HEK293 (cell line): ENCODE results near the gene MECR.
A peak's percentile ranks its signal among the peaks of the same experiment; 100 is the strongest.

ENCODE experiments used
- CTCF ChIA-PET: fragments of 350-600 bp; formaldehyde crosslinking; extraction: SDS; loops from one replicate; lab custom pipeline; 2021; ENCODE audit warnings: antibody characterized with exemption; lab: Yijun Ruan, JAX
- POLR2A ChIA-PET: fragments of 300-600 bp; formaldehyde crosslinking; extraction: SDS; loops from one replicate; lab custom pipeline; 2020; ENCODE audit warnings: antibody characterized with exemption, inconsistent platforms; lab: Yijun Ruan, JAX
- H3K27ac ChIP-seq: fragments of 200-500 bp; sonication (Bioruptor generic); 2 replicates; pipeline ENCODE4 v1.5.1; 2014; ENCODE audit warnings: low read depth, low read length, control low read depth, inconsistent platforms; ENCODE audit errors: extremely low read depth
- H3K36me3 ChIP-seq, 2 experiments: fragments of 200-500 bp in 1 of 2; sonication (Bioruptor generic) in 1 of 2; 1 replicate in 1 of 2; 2 replicates in 1 of 2; pipeline ENCODE4 v1.5.1; 2014 to 2017; ENCODE audit warnings: inconsistent platforms in 2 of 2, low read length in 2 of 2; ENCODE audit not compliant: control insufficient read depth in 2 of 2, insufficient read depth in 1 of 2
- H3K4me1 ChIP-seq: fragments of 200-500 bp; sonication (Bioruptor generic); 2 replicates; pipeline ENCODE4 v1.5.1; 2014; ENCODE audit warnings: mild to moderate bottlenecking, low read length, inconsistent platforms; ENCODE audit not compliant: control insufficient read depth, insufficient read depth
- H3K4me3 ChIP-seq: 2 replicates; pipeline ENCODE4 v1.5.1; 2011; ENCODE audit warnings: low read depth, mild to moderate bottlenecking, control low read depth, low read length, moderate library complexity
- H3K9me3 ChIP-seq: fragments of 200-500 bp; sonication (Bioruptor generic); 2 replicates; pipeline ENCODE4 v1.5.1; 2014; ENCODE audit warnings: low read depth, low read length, inconsistent platforms; ENCODE audit not compliant: control insufficient read depth, insufficient read depth
- GFI1B ChIP-seq: fragments of 450-650 bp; formaldehyde crosslinking; IDR thresholded peaks from 2 replicates; pipeline ENCODE4 v1.5.1; 2016; ENCODE audit warnings: missing biosample characterization, missing genetic modification characterization
- PRDM6 ChIP-seq: fragments of 450-650 bp; formaldehyde crosslinking; IDR thresholded peaks from 2 replicates; pipeline ENCODE4 v1.5.1; 2017; ENCODE audit warnings: missing biosample characterization, missing genetic modification characterization
- SCRT1 ChIP-seq: fragments of 450-650 bp; formaldehyde crosslinking; IDR thresholded peaks from 2 replicates; pipeline ENCODE4 v1.5.1; 2016; ENCODE audit warnings: missing biosample characterization, missing genetic modification characterization, borderline replicate concordance
- ZBTB10 ChIP-seq: fragments of 450-650 bp; formaldehyde crosslinking; IDR thresholded peaks from 2 replicates; pipeline ENCODE4 v1.5.1; 2016; ENCODE audit warnings: missing biosample characterization, missing genetic modification characterization
- ZEB2 ChIP-seq: fragments of 450-650 bp; formaldehyde crosslinking; IDR thresholded peaks from 2 replicates; pipeline ENCODE4 v1.5.1; 2016; ENCODE audit warnings: missing biosample characterization, missing genetic modification characterization
- ZFP37 ChIP-seq: fragments of 450-650 bp; formaldehyde crosslinking; IDR thresholded peaks from 2 replicates; pipeline ENCODE4 v1.5.1; 2016; ENCODE audit warnings: missing biosample characterization, missing genetic modification characterization
- ZFP41 ChIP-seq: fragments of 450-650 bp; formaldehyde crosslinking; IDR thresholded peaks from 2 replicates; pipeline ENCODE4 v1.5.1; 2016; ENCODE audit warnings: missing biosample characterization, missing genetic modification characterization, borderline replicate concordance
- ZNF24 ChIP-seq: fragments of 450-650 bp; formaldehyde crosslinking; IDR thresholded peaks from 2 replicates; pipeline ENCODE4 v1.5.1; 2016; ENCODE audit warnings: missing biosample characterization, missing genetic modification characterization
- ZNF341 ChIP-seq: fragments of 450-650 bp; formaldehyde crosslinking; IDR thresholded peaks from 2 replicates; pipeline ENCODE4; 2016; ENCODE audit warnings: low read depth, missing biosample characterization, missing genetic modification characterization
- ZNF362 ChIP-seq: fragments of 450-650 bp; formaldehyde crosslinking; IDR thresholded peaks from 2 replicates; pipeline ENCODE4 v1.5.1; 2016; ENCODE audit warnings: missing biosample characterization, missing genetic modification characterization
- ZNF473 ChIP-seq: fragments of 450-650 bp; formaldehyde crosslinking; IDR thresholded peaks from 2 replicates; pipeline ENCODE4 v1.5.1; 2017; ENCODE audit warnings: missing biosample characterization, missing genetic modification characterization
- ZNF513 ChIP-seq: fragments of 450-650 bp; IDR thresholded peaks from 2 replicates; pipeline ENCODE4 v1.5.1; 2018; ENCODE audit warnings: missing biosample characterization, missing genetic modification characterization
- ZNF530 ChIP-seq: fragments of 450-650 bp; formaldehyde crosslinking; IDR thresholded peaks from 2 replicates; pipeline ENCODE4 v1.5.1; 2016; ENCODE audit warnings: low read depth, missing biosample characterization, missing genetic modification characterization
- ZNF621 ChIP-seq: fragments of 450-650 bp; formaldehyde crosslinking; IDR thresholded peaks from 2 replicates; pipeline ENCODE4 v1.5.1; 2017; ENCODE audit warnings: missing biosample characterization, missing genetic modification characterization
- ZNF701 ChIP-seq: fragments of 450-650 bp; formaldehyde crosslinking; IDR thresholded peaks from 2 replicates; pipeline ENCODE4 v1.5.1; 2016; ENCODE audit warnings: missing biosample characterization, missing genetic modification characterization
- ZNF776 ChIP-seq: fragments of 450-650 bp; formaldehyde crosslinking; IDR thresholded peaks from 2 replicates; pipeline ENCODE4 v1.5.0; 2017; ENCODE audit warnings: missing biosample characterization, missing genetic modification characterization, borderline replicate concordance
- ZNF792 ChIP-seq: fragments of 450-650 bp; formaldehyde crosslinking; IDR thresholded peaks from 2 replicates; pipeline ENCODE4 v1.5.1; 2016; ENCODE audit warnings: missing biosample characterization, missing genetic modification characterization
- ZNF843 ChIP-seq: fragments of 450-650 bp; formaldehyde crosslinking; IDR thresholded peaks from 2 replicates; pipeline ENCODE4 v1.5.1; 2016; ENCODE audit warnings: missing biosample characterization, missing genetic modification characterization
- ZSCAN4 ChIP-seq: fragments of 450-650 bp; formaldehyde crosslinking; IDR thresholded peaks from 2 replicates; pipeline ENCODE4 v1.5.1; 2017; ENCODE audit warnings: missing biosample characterization, missing genetic modification characterization
- TF ChIP-seq, protein P1 (sequence below): fragments of 450-650 bp; formaldehyde crosslinking; IDR thresholded peaks from 2 replicates; pipeline ENCODE4 v1.5.1; 2016; ENCODE audit warnings: missing biosample characterization, missing genetic modification characterization

The MECR gene

GRCh38 chr1:29181413-29182225 is 49.1 kb downstream of the MECR start, which contains the start of gene SRSF4 (continued):
- no peak for TF ChIP-seq ZNF621 (tag by site-specific recombination)
- peak; percentile 24; the same call in 1 of the 2 replicates for TF ChIP-seq ZNF513 (tag by site-specific recombination)
- TF ChIP-seq ZNF776 (tag by site-specific recombination) = no peak
- no peak for TF ChIP-seq ZNF473 (tag by site-specific recombination)
- peak; percentile 82 for TF ChIP-seq ZBTB10
- peak; percentile 45 for TF ChIP-seq ZNF24
- TF ChIP-seq ZNF843 (tag by site-specific recombination) = no peak
- no peak for TF ChIP-seq PRDM6

DNA sequence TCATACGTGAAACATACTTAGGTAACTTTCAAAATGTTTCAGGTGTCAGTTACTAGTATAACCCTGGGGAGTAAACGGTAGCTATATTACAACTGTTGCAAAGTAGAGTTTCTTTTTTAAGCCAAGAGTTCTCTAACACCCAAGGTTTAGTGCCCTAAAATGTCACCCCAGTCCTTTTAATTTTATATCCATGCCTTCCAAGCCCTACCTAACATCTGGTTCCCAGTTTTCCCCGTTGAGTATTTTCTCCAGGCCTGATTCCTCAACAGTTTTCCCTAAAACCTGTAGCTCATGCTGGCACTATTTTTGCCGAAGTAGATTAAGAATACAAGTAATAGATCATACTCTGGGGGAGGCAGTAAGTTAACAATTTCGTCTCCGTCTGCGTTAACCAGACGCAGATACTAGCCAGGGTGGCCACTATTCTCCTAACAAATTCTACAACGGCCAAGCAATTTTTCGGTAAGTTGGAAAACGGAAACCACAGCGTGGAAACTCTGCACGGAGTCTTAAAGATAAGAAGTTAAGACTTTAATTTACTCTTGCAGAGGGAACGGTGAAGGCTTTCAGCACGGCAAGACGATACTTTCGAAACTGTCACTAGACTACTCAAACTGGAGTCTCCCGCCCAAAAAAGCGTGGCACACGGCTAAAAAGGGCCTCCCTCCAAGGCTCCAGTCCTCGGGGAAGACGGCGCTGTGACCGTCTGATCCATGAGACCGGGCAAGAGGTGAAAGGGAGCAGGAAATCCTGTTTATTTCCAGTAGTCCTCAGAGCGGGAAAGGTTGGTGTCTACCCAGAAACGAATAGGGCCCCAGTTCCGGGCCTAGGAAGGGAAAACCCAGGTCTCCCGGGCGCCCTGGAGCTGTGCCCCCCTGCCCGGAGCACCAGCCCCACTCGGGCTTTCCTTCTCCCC is 50.0 kb downstream of the MECR start:
- Histone ChIP-seq H3K4me3 (peak overlapping the region; percentile 100), H3K9me3 (no peaks in the 10 kb centered on the region), H3K4me1 (peaks cover 6% of the 10 kb centered on the region; the same call in 1 of the 2 replicates), H3K36me3 (peaks cover 0 to 19% of the 10 kb centered on the region in 2 experiments; a peak in 2 of 3 replicates), H3K27ac (peak overlapping the region; percentile 99)
- ChIA-PET POLR2A (interaction anchor here (0.6 to 3.6 kb wide), 17 partner anchors 10 to 600 kb away, joined by 3 to 30 read pairs (median 5); partner anchors contain the start of genes EPB41, MECR and RNU11), CTCF (interaction anchor here (0.8 to 5.8 kb wide), 13 partner anchors 12 to 304 kb away, joined by 3 to 44 read pairs (median 5); partner anchors contain the start of gene TMEM200B)
- TF ChIP-seq ZFP41 = no peak
- no peak for TF ChIP-seq ZNF792 (tag by site-specific recombination)
- no peak for TF ChIP-seq ZNF776 (tag by site-specific recombination)
- TF ChIP-seq GFI1B = no peak
- TF ChIP-seq ZNF530 (tag by site-specific recombination) = no peak
- TF ChIP-seq ZNF341 = 0 out of 2 replicates have a peak, but pooled peaks have one; percentile 11
- TF ChIP-seq, protein P1, sequence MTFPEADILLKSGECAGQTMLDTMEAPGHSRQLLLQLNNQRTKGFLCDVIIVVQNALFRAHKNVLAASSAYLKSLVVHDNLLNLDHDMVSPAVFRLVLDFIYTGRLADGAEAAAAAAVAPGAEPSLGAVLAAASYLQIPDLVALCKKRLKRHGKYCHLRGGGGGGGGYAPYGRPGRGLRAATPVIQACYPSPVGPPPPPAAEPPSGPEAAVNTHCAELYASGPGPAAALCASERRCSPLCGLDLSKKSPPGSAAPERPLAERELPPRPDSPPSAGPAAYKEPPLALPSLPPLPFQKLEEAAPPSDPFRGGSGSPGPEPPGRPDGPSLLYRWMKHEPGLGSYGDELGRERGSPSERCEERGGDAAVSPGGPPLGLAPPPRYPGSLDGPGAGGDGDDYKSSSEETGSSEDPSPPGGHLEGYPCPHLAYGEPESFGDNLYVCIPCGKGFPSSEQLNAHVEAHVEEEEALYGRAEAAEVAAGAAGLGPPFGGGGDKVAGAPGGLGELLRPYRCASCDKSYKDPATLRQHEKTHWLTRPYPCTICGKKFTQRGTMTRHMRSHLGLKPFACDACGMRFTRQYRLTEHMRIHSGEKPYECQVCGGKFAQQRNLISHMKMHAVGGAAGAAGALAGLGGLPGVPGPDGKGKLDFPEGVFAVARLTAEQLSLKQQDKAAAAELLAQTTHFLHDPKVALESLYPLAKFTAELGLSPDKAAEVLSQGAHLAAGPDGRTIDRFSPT (tag by site-specific recombination) = 0 out of 2 replicates have a peak, but pooled peaks have one; percentile 18
- TF ChIP-seq ZNF701 = no peak
- TF ChIP-seq SCRT1 (tag by site-specific recombination) = peak; percentile 95
- TF ChIP-seq ZFP37 = no peak
- peak; percentile 45 for TF ChIP-seq ZEB2
- no peak for TF ChIP-seq ZNF513 (tag by site-specific recombination)
- no peak for TF ChIP-seq ZNF362 (tag by site-specific recombination)
- no peak for TF ChIP-seq ZSCAN4 (tag by site-specific recombination)
